OCI-LY1 (cell line): ENCODE results near the gene CDC6.

Experiments used
- CTCF ChIP-seq: fragments of 200-600 bp; sonication (generic), shearing (Covaris generic); IDR thresholded peaks from 2 replicates; pipeline ENCODE4 v1.5.1; 2017; ENCODE audit warnings: mild to moderate bottlenecking, antibody characterized with exemption, low read length, moderate library complexity, mixed read lengths
- EZH2 ChIP-seq: fragments of 200-600 bp; sonication (generic), shearing (Covaris generic); IDR thresholded peaks from 2 replicates; pipeline ENCODE4 v1.8.0; 2017; ENCODE audit warnings: borderline replicate concordance, mixed run types, mild to moderate bottlenecking, antibody characterized with exemption, low read length, moderate library complexity, mixed read lengths

- no peak for TF ChIP-seq CTCF
- no peak for TF ChIP-seq EZH2
Measured at GRCh38 chr17:40338941-40339649, 51.4 kb downstream of the CDC6 start.
